ENCODE data around the gene OR4D1.

DNA sequence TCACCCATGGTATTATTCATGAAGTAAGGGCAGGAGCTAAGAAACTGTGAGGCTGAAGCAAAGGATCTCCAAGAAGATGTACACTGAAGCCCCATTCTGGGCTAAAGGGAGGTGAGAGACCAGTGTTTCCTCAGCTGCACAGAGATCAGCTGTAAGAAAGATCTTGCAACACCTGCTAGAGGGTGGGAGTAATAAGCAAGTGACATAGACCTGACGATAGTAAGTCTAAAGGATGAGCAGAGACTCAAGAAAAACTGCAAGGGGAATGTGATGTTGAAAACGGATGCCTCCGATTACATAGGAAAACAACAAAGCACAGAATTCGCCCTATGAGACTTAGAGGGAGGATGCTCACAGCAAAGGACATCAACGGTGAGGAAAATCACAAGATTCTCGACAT, 18.5 kb downstream of the OR4D1 start, which contains the start of gene OR4D2:
- no peak for TF ChIP-seq CTCF (conservative IDR thresholded peaks at IDR 0.05 in 1 of 2, IDR thresholded peaks at IDR 0.05 in 1 of 2; ENCODE audit: low read depth in 1 of 2, low read length in 2 of 2)
- no peak for TF ChIP-seq EZH2 (IDR thresholded peaks at IDR 0.05; ENCODE audit: low read length, missing control alignments)

All from fibroblast of lung (primary cell).